Small intestine (tissue), 7 donors: Measurements from ENCODE around the gene ETV1. TPM values are rescaled to one million over a fixed set of nuclear protein-coding genes. Genes with fewer than 3 reads are reported as not detected.

Source experiments
- DNase-seq, 2 donors: peaks; one replicate each; pipeline versions ENCODE4 v3.0.0 to v3.0.0-alpha.2; 2013
- FAIRE-seq: peaks from 2 replicates; lab custom pipeline; 2012; peaks lifted over from hg19 to GRCh38; lab: Jason Lieb, UNC
- H3K27ac ChIP-seq, 3 donors: one replicate each; pipeline ENCODE4 v1.5.1; 2013; ENCODE audit warnings: low read length in 2 of 3, mild to moderate bottlenecking in 2 of 3, control low read depth in 1 of 3, inconsistent platforms in 1 of 3, low read depth in 1 of 3, moderate library complexity in 1 of 3
- H3K27me3 ChIP-seq, 3 donors: one replicate each; pipeline ENCODE4 v1.6.1; 2013; ENCODE audit warnings: low read length in 3 of 3, inconsistent platforms in 1 of 3; ENCODE audit not compliant: control insufficient read depth in 3 of 3, insufficient read depth in 3 of 3
- H3K36me3 ChIP-seq, 3 donors: one replicate each; pipeline ENCODE4 v1.6.1; 2013; ENCODE audit warnings: low read length in 3 of 3, inconsistent platforms in 1 of 3, low read depth in 1 of 3, mild to moderate bottlenecking in 1 of 3, moderate library complexity in 1 of 3; ENCODE audit not compliant: control insufficient read depth in 3 of 3, insufficient read depth in 2 of 3
- H3K4me1 ChIP-seq, 3 donors: one replicate each; pipeline ENCODE4 v1.6.1; 2013; ENCODE audit warnings: low read length in 2 of 3, inconsistent platforms in 1 of 3, low read depth in 1 of 3, mild to moderate bottlenecking in 1 of 3, moderate library complexity in 1 of 3; ENCODE audit not compliant: control insufficient read depth in 3 of 3, insufficient read depth in 2 of 3
- H3K4me3 ChIP-seq, 3 donors: one replicate each; pipeline ENCODE4 v1.5.1; 2013; ENCODE audit warnings: low read length in 3 of 3, control low read depth in 1 of 3, inconsistent platforms in 1 of 3, low read depth in 1 of 3, mild to moderate bottlenecking in 1 of 3, moderate library complexity in 1 of 3
- H3K9me3 ChIP-seq, 2 donors: one replicate each; pipeline ENCODE4 v1.6.1; 2013; ENCODE audit warnings: low read depth in 1 of 2, low read length in 1 of 2; ENCODE audit not compliant: control insufficient read depth in 2 of 2, insufficient read depth in 1 of 2
- WGBS, 3 donors: extraction: QIAGEN DNeasy Blood & Tissue Kit; methylation state at CpG; one replicate each; pipeline ENCODE4 v1.1.7; 2013; 5-methylcytosine and 5-hydroxymethylcytosine counted together
- polyA plus RNA-seq, 4 donors: library from polyadenylated mRNA; stranded (reverse) in 3 of 4; unstranded in 1 of 4; fragments of 200-250 nt in 3 of 4; fragments of 120-200 nt in 1 of 4; gene quantifications; one replicate each; pipeline versions ENCODE4 v1.2.1 to v1.2.3, GENCODE V29; 2013
- donor health status: healthy with polysubstance abuse.
- donor health status: control.
- donor health status: control.
- donor health status: Bipolar disorder and iron deficiency.
- donor health status: healthy.

Gene ETV1
- polyA plus RNA-seq, 4 donors: under 0.01 to 13.0 (median 1.9) TPM

- WGBS, 3 donors: 1 to 2% (median 1%) methylated on average over 38 of the region's 38 CpGs
- no peak for FAIRE-seq
These were observed 1.7 kb upstream of the ETV1 start for GRCh38 chr7:13990984-13991790.

GRCh38 chr7:13990319-13990983 lies 985 bp upstream of the ETV1 start:
- no peaks in the 10 kb centered on the region for H3K27me3 ChIP-seq
- 0% methylated on average over 24 of the region's 24 CpGs for WGBS, 3 donors
- DNase-seq (peak; percentile 39 to 77), FAIRE-seq (no peak)
- H3K27ac ChIP-seq: peak overlapping the region in 2 of 3 donors; percentile 59 to 90
- peaks cover 0 to 3% (median 0%) of the 10 kb centered on the region in 3 donors for H3K4me1 ChIP-seq
- H3K36me3 ChIP-seq: no peaks in the 10 kb centered on the region
- peak overlapping the region; percentile 28 to 70 (median 59) for H3K4me3 ChIP-seq
- H3K9me3 ChIP-seq: no peaks in the 10 kb centered on the region

More at GRCh38 chr7:13990984-13991790, 1.7 kb upstream of the ETV1 start:
- no peaks in the 10 kb centered on the region for H3K9me3 ChIP-seq
- DNase-seq: peak; percentile 85 to 95
- peaks cover 0 to 3% (median 0%) of the 10 kb centered on the region in 3 donors for H3K4me1 ChIP-seq
- H3K36me3 ChIP-seq: no peaks in the 10 kb centered on the region
- H3K27me3 ChIP-seq: no peaks in the 10 kb centered on the region
- peak overlapping the region in 2 of 3 donors; percentile 59 to 90 for H3K27ac ChIP-seq
- H3K4me3 ChIP-seq: peak overlapping the region; percentile 28 to 70 (median 59)

- 0 to 2% (median 1%) methylated on average over 13 of the region's 13 CpGs for WGBS, 3 donors
- no peaks in the 10 kb centered on the region for H3K36me3 ChIP-seq
- DNase-seq (no peak), FAIRE-seq (no peak)
- no peaks in the 10 kb centered on the region for H3K9me3 ChIP-seq
- H3K4me1 ChIP-seq: peaks cover 0 to 3% (median 0%) of the 10 kb centered on the region in 3 donors
- peak overlapping the region; percentile 44 to 70 (median 59) for H3K4me3 ChIP-seq
- no peaks in the 10 kb centered on the region for H3K27me3 ChIP-seq
- H3K27ac ChIP-seq: peak overlapping the region in 2 of 3 donors; percentile 59 to 90
These were observed 461 bp upstream of the ETV1 start for GRCh38 chr7:13989949-13990305.

- 2 to 7% (median 5%) methylated on average over 5 of the region's 5 CpGs for WGBS, 3 donors
- Histone ChIP-seq H3K4me3 (peak overlapping the region in 1 of 3 donors; percentile 70), H3K27ac (peak overlapping the region in 1 of 3 donors; percentile 59), H3K4me1 (peaks cover 0 to 3% (median 0%) of the 10 kb centered on the region in 3 donors), H3K36me3 (no peaks in the 10 kb centered on the region), H3K27me3 (no peaks in the 10 kb centered on the region), H3K9me3 (no peaks in the 10 kb centered on the region)
- DNase-seq (peak in 1 of 2 donors; percentile 23), FAIRE-seq (no peak)
These were observed 738 bp downstream of the ETV1 start for GRCh38 chr7:13988731-13989125.

- Histone ChIP-seq H3K36me3 (no peaks in the 10 kb centered on the region), H3K9me3 (no peaks in the 10 kb centered on the region), H3K27ac (no peak overlapping the region), H3K4me3 (peak overlapping the region in 1 of 3 donors; percentile 70), H3K4me1 (peaks cover 0 to 3% (median 0%) of the 10 kb centered on the region in 3 donors), H3K27me3 (no peaks in the 10 kb centered on the region)
- whole genome bisulfite sequencing, 3 donors: 18 to 29% (median 25%) methylated on average over 8 of the region's 8 CpGs
- DNase-seq: peak in 1 of 2 donors; percentile 29
- FAIRE-seq: no peak
These were observed 1.4 kb downstream of the ETV1 start for GRCh38 chr7:13988065-13988464.

GRCh38 chr7:13987395-13987794 lies 2.1 kb downstream of the ETV1 start:
- H3K4me3 ChIP-seq: no peak overlapping the region
- no peaks in the 10 kb centered on the region for H3K36me3 ChIP-seq
- H3K27me3 ChIP-seq: no peaks in the 10 kb centered on the region
- no peaks in the 10 kb centered on the region for H3K9me3 ChIP-seq
- DNase-seq: no peak
- no peak for FAIRE-seq
- no peak overlapping the region for H3K27ac ChIP-seq
- peaks cover 0 to 3% (median 0%) of the 10 kb centered on the region in 3 donors for H3K4me1 ChIP-seq
- 16 to 44% (median 26%) methylated on average over 1 of the region's 1 CpG for WGBS, 3 donors

- Histone ChIP-seq H3K36me3 (no peaks in the 10 kb centered on the region), H3K27ac (no peak overlapping the region), H3K4me1 (peaks cover 0 to 3% (median 0%) of the 10 kb centered on the region in 3 donors), H3K27me3 (no peaks in the 10 kb centered on the region), H3K4me3 (no peak overlapping the region), H3K9me3 (no peaks in the 10 kb centered on the region)
- FAIRE-seq (no peak), DNase-seq (no peak)
- 90 to 94% (median 90%) methylated on average over 2 of the region's 2 CpGs for WGBS, 3 donors
These were observed 3.3 kb downstream of the ETV1 start for GRCh38 chr7:13986208-13986607.

- no peaks in the 10 kb centered on the region for H3K36me3 ChIP-seq
- FAIRE-seq (no peak), DNase-seq (no peak)
- peaks cover 0 to 9% (median 0%) of the 10 kb centered on the region in 3 donors for H3K4me1 ChIP-seq
- no peak overlapping the region for H3K27ac ChIP-seq
- 90 to 94% (median 92%) methylated on average over 2 of the region's 2 CpGs for WGBS, 3 donors
- H3K4me3 ChIP-seq: no peak overlapping the region
- no peaks in the 10 kb centered on the region for H3K9me3 ChIP-seq
- H3K27me3 ChIP-seq: no peaks in the 10 kb centered on the region
These were observed 4.4 kb downstream of the ETV1 start for GRCh38 chr7:13984831-13985685.
